GM18502 (cell line): Measurements from ENCODE around the gene CBFA2T2.
A peak's percentile ranks its signal among the peaks of the same experiment; 100 is the strongest.
"Not testable (repeated sequence)": the region's sequence is repeated elsewhere in the genome, so short reads cannot be mapped to it uniquely, and the experiment has no call there.

Experiments used
- ATAC-seq: cut with Tn5 transposase; IDR thresholded peaks from one replicate; pipeline ENCODE4 v1.9.1; 2021; ENCODE audit warnings: mild to moderate bottlenecking; ENCODE audit not compliant: unreplicated experiment, poor library complexity

CBFA2T2 gene

GRCh38 chr20:33646959-33647602 is 157.2 kb downstream of the CBFA2T2 start:
- ATAC-seq: not testable (repeated sequence)

GRCh38 chr20:33647603-33648395 is 157.9 kb downstream of the CBFA2T2 start:
- peak; percentile 65 for ATAC-seq

- no peak for ATAC-seq
These were observed 158.6 kb downstream of the CBFA2T2 start for GRCh38 chr20:33648396-33649004.

- ATAC-seq: no peak
These were observed 159.3 kb downstream of the CBFA2T2 start for GRCh38 chr20:33649201-33649681.

- ATAC-seq: no peak
These were observed 160.3 kb downstream of the CBFA2T2 start for GRCh38 chr20:33650111-33650752.

- no peak for ATAC-seq
These were observed 161.1 kb downstream of the CBFA2T2 start for GRCh38 chr20:33650753-33651561.

- no peak for ATAC-seq
These were observed 161.7 kb downstream of the CBFA2T2 start for GRCh38 chr20:33651562-33652048.

GRCh38 chr20:33653218-33653899 is 163.5 kb downstream of the CBFA2T2 start:
- no peak for ATAC-seq

- ATAC-seq: no peak
These were observed 164.2 kb downstream of the CBFA2T2 start for GRCh38 chr20:33653900-33654596.

- ATAC-seq: no peak
These were observed 164.8 kb downstream of the CBFA2T2 start for GRCh38 chr20:33654680-33655161.

GRCh38 chr20:33655164-33655563 is 165.3 kb downstream of the CBFA2T2 start:
- ATAC-seq: no peak

- no peak for ATAC-seq
These were observed 166.3 kb downstream of the CBFA2T2 start for GRCh38 chr20:33656010-33656782.

GRCh38 chr20:33656783-33657703 is 167.1 kb downstream of the CBFA2T2 start:
- ATAC-seq: no peak

- ATAC-seq: no peak
These were observed 167.8 kb downstream of the CBFA2T2 start for GRCh38 chr20:33657704-33658095.

- ATAC-seq: no peak
These were observed 168.6 kb downstream of the CBFA2T2 start for GRCh38 chr20:33658510-33658909.

- no peak for ATAC-seq
These were observed 169.0 kb downstream of the CBFA2T2 start for GRCh38 chr20:33658929-33659328.
